Panc1 (cell line): ENCODE data around the gene SCNM1. TPM values are rescaled to one million over a fixed set of nuclear protein-coding genes. Genes with fewer than 3 reads are reported as not detected.

Experiments
- ATAC-seq: fragments of 200-7000 bp; cut with Tn5 transposase; 2 replicates; pipeline ENCODE4 v1.9.1; 2020; ENCODE audit warnings: mild to moderate bottlenecking, moderate library complexity
- BruUV-seq: library from RNA; stranded (reverse); fragments of 400-500 nt; replicated peaks from 2 replicates; lab custom pipeline; 2021; lab: Mats Ljungman, UMichigan
- CTCF ChIA-PET: fragments of 300-600 bp; sonication (Branson Sonifier 250); formaldehyde crosslinking; loops from one replicate; lab custom pipeline; 2022; ENCODE audit warnings: antibody characterized with exemption; lab: Charles Lee
- POLR2A ChIA-PET: fragments of 300-600 bp; sonication (Branson Sonifier 250); formaldehyde crosslinking; loops from one replicate; lab custom pipeline; 2022; ENCODE audit warnings: antibody characterized with exemption; lab: Charles Lee
- DNase-seq: peaks from one replicate; pipeline ENCODE4 v3.0.0-alpha.2; 2010; ENCODE audit warnings: low read depth, low spot score
- H3K27ac ChIP-seq: 2 replicates; pipeline ENCODE4 v1.5.1; 2011; ENCODE audit warnings: mild to moderate bottlenecking, low read length, inconsistent platforms
- H3K27me3 ChIP-seq: fragments of 200-500 bp; sonication (Bioruptor generic); 2 replicates; pipeline ENCODE4 v1.6.0; 2014; ENCODE audit warnings: low read length, inconsistent platforms; ENCODE audit not compliant: control insufficient read depth, insufficient read depth
- H3K36me3 ChIP-seq: fragments of 200-500 bp; sonication (Bioruptor generic); 2 replicates; pipeline ENCODE4 v1.5.1; 2014; ENCODE audit warnings: inconsistent platforms, mild to moderate bottlenecking, low read length, moderate library complexity; ENCODE audit not compliant: control insufficient read depth, insufficient read depth
- H3K4me1 ChIP-seq: 2 replicates; pipeline ENCODE4 v1.5.1; 2011; ENCODE audit warnings: inconsistent platforms, mild to moderate bottlenecking, low read length, moderate library complexity; ENCODE audit not compliant: control insufficient read depth, insufficient read depth
- H3K4me3 ChIP-seq, 2 experiments: 2 replicates each; pipeline ENCODE4 v1.5.1; 2011 to 2012; ENCODE audit warnings: low read depth in 2 of 2, low read length in 2 of 2, mild to moderate bottlenecking in 2 of 2, inconsistent platforms in 1 of 2, moderate library complexity in 1 of 2
- H3K9me3 ChIP-seq: fragments of 200-500 bp; sonication (Bioruptor generic); 2 replicates; pipeline ENCODE4 v1.5.1; 2014; ENCODE audit warnings: low read depth, mild to moderate bottlenecking, inconsistent platforms, low read length, moderate library complexity; ENCODE audit not compliant: control insufficient read depth, insufficient read depth
- POLR2AphosphoS5 ChIP-seq: IDR thresholded peaks from 2 replicates; pipeline ENCODE4 v1.6.1; 2012; ENCODE audit warnings: mild to moderate bottlenecking, low read depth, low read length, moderate library complexity
- SIN3A ChIP-seq: IDR thresholded peaks from 2 replicates; pipeline ENCODE4 v1.6.1; 2012; ENCODE audit warnings: low read depth, mild to moderate bottlenecking, low read length, moderate library complexity, borderline replicate concordance; ENCODE audit not compliant: insufficient read depth
- TCF7L2 ChIP-seq: IDR thresholded peaks from 2 replicates; pipeline ENCODE4 v1.6.1; 2011; ENCODE audit warnings: mild to moderate bottlenecking, low read depth, low read length, inconsistent platforms
- in situ Hi-C: cut with HindIII; loops from 2 replicates; pipeline ENCODE4 v1.10.0; 2016; ENCODE audit warnings: low sequenced_read_pairs, low pct_unique_long_range_greater_than_20kb
- intact Hi-C: fragments of 100-400 bp; cut with micrococcal nuclease; formaldehyde crosslinking; loops from one replicate; pipeline ENCODE4 v1.10.0; 2022; ENCODE audit not compliant: unreplicated experiment
- total RNA-seq: library from RNA; stranded (reverse); gene quantifications from one replicate; pipeline ENCODE4 v1.2.1, GENCODE V29; 2021; ENCODE audit not compliant: unreplicated experiment
- TF ChIP-seq, protein P1 (sequence below): fragments of 450-650 bp; IDR thresholded peaks from 2 replicates; pipeline ENCODE4 v1.5.1; 2017; ENCODE audit warnings: mild to moderate bottlenecking
- TF ChIP-seq, protein P2 (sequence below), 2 experiments: IDR thresholded peaks; 2 replicates each; pipeline ENCODE4 v1.6.1; 2011 to 2012; ENCODE audit warnings: low read depth in 2 of 2, control low read depth in 1 of 2, low read length in 1 of 2, mild to moderate bottlenecking in 1 of 2, moderate library complexity in 1 of 2; ENCODE audit not compliant: insufficient read depth in 1 of 2

Gene SCNM1
- total RNA-seq, 1 experiment from 2014 or later: 36.5 TPM

DNA sequence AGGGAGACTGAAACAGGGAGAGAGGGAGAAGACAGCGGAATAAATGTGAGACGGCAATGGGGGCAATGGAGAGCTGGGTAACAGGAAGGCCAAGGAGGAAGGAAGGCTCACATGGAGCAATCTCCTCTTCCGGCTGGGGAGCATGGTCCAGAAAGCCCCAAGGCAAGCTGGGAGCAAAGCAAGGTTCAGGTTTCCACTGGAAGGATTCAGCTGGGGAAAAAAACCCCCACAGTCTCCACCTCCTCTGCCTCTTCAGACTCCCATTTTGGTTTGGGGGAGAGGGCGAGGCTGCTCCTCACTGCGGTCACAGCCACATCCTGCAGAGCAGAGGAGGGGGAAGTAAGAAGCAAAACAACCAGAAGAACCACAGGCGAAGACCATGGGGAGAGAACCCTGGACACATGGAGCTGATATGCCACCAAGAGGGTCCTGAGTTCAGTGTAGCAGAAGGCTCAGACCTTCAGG, 8.8 kb upstream of the SCNM1 start:
- ATAC-seq (no peak), DNase-seq (no peak)
- Histone ChIP-seq H3K36me3 (no peaks in the 10 kb centered on the region; the same call in 1 of the 2 replicates), H3K4me3 (no peak overlapping the region), H3K27ac (no peak overlapping the region), H3K4me1 (no peaks in the 10 kb centered on the region), H3K27me3 (no peaks in the 10 kb centered on the region), H3K9me3 (no peaks in the 10 kb centered on the region)
- TF ChIP-seq, protein P1, sequence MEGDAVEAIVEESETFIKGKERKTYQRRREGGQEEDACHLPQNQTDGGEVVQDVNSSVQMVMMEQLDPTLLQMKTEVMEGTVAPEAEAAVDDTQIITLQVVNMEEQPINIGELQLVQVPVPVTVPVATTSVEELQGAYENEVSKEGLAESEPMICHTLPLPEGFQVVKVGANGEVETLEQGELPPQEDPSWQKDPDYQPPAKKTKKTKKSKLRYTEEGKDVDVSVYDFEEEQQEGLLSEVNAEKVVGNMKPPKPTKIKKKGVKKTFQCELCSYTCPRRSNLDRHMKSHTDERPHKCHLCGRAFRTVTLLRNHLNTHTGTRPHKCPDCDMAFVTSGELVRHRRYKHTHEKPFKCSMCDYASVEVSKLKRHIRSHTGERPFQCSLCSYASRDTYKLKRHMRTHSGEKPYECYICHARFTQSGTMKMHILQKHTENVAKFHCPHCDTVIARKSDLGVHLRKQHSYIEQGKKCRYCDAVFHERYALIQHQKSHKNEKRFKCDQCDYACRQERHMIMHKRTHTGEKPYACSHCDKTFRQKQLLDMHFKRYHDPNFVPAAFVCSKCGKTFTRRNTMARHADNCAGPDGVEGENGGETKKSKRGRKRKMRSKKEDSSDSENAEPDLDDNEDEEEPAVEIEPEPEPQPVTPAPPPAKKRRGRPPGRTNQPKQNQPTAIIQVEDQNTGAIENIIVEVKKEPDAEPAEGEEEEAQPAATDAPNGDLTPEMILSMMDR: no peak
- TF ChIP-seq POLR2AphosphoS5: no peak
- ChIA-PET POLR2A (no interaction called here), CTCF (interaction anchor here (3.5 kb wide), 1 partner anchor 57 kb away, joined by 70 read pairs; no protein-coding TSS in a partner anchor)
- intact Hi-C loops (no loop called here), in situ Hi-C loops (no loop called here)
- no TSS peak for BruUV-seq

DNA sequence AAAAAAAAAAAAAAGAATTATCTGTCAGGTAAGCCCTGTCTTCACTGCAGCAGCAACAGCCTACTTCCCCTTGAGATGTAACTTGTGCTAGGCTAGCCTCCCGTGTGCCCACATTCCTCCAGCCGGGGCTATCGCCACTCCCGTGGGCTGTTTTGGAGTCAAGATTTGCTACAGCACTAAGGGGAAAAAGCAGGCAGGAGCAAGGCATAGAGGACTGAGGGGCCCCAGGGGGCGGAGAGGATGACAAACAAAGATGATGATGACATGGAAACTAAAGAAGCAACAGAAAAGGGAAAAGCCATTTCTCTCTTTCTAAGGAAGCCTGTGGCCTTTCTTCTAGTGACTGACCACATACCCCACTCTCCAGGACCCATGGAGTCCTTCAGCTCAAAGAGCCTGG, 7.6 kb upstream of the SCNM1 start:
- Histone ChIP-seq H3K9me3 (no peaks in the 10 kb centered on the region), H3K4me1 (no peaks in the 10 kb centered on the region), H3K27me3 (no peaks in the 10 kb centered on the region), H3K36me3 (no peaks in the 10 kb centered on the region; the same call in 1 of the 2 replicates), H3K4me3 (no peak overlapping the region), H3K27ac (no peak overlapping the region)
- POLR2A ChIA-PET: no interaction called here
- DNase-seq: no peak
- no TSS peak for BruUV-seq
- CTCF ChIA-PET: interaction anchor here (3.5 kb wide), 1 partner anchor 58 kb away, joined by 70 read pairs; no protein-coding TSS in a partner anchor
- no peak for ATAC-seq
- intact Hi-C loops: no loop called here
- TF ChIP-seq, protein P1: no peak
- TF ChIP-seq SIN3A (no peak), POLR2AphosphoS5 (no peak), TCF7L2 (no peak)
- TF ChIP-seq, protein P2, sequence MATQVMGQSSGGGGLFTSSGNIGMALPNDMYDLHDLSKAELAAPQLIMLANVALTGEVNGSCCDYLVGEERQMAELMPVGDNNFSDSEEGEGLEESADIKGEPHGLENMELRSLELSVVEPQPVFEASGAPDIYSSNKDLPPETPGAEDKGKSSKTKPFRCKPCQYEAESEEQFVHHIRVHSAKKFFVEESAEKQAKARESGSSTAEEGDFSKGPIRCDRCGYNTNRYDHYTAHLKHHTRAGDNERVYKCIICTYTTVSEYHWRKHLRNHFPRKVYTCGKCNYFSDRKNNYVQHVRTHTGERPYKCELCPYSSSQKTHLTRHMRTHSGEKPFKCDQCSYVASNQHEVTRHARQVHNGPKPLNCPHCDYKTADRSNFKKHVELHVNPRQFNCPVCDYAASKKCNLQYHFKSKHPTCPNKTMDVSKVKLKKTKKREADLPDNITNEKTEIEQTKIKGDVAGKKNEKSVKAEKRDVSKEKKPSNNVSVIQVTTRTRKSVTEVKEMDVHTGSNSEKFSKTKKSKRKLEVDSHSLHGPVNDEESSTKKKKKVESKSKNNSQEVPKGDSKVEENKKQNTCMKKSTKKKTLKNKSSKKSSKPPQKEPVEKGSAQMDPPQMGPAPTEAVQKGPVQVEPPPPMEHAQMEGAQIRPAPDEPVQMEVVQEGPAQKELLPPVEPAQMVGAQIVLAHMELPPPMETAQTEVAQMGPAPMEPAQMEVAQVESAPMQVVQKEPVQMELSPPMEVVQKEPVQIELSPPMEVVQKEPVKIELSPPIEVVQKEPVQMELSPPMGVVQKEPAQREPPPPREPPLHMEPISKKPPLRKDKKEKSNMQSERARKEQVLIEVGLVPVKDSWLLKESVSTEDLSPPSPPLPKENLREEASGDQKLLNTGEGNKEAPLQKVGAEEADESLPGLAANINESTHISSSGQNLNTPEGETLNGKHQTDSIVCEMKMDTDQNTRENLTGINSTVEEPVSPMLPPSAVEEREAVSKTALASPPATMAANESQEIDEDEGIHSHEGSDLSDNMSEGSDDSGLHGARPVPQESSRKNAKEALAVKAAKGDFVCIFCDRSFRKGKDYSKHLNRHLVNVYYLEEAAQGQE (IDR thresholded peaks at IDR 0.05; ENCODE audit: insufficient read depth in 1 of 2, low read depth in 2 of 2, low read length in 1 of 2): no peak
- in situ Hi-C loops: no loop called here
